HEK293 (cell line): Measurements from ENCODE around the gene DYRK4.

Source experiments
- ATF2 ChIP-seq: fragments of 450-650 bp; formaldehyde crosslinking; IDR thresholded peaks from 2 replicates; pipeline ENCODE4 v1.5.1; 2016; ENCODE audit warnings: missing biosample characterization, missing genetic modification characterization, low read depth
- MZF1 ChIP-seq: fragments of 450-650 bp; formaldehyde crosslinking; IDR thresholded peaks from 2 replicates; pipeline ENCODE4 v1.5.1; 2017; ENCODE audit warnings: missing biosample characterization, missing genetic modification characterization, borderline replicate concordance
- OVOL3 ChIP-seq: fragments of 450-650 bp; formaldehyde crosslinking; IDR thresholded peaks from 2 replicates; pipeline ENCODE4 v1.5.1; 2016; ENCODE audit warnings: missing biosample characterization, missing genetic modification characterization
- PRDM6 ChIP-seq: fragments of 450-650 bp; formaldehyde crosslinking; IDR thresholded peaks from 2 replicates; pipeline ENCODE4 v1.5.1; 2017; ENCODE audit warnings: missing biosample characterization, missing genetic modification characterization
- REST ChIP-seq: fragments of 450-650 bp; formaldehyde crosslinking; IDR thresholded peaks from 2 replicates; pipeline ENCODE4 v1.5.1; 2016; ENCODE audit warnings: missing biosample characterization, missing genetic modification characterization
- SP7 ChIP-seq: fragments of 450-650 bp; formaldehyde crosslinking; IDR thresholded peaks from 2 replicates; pipeline ENCODE4 v1.5.1; 2016; ENCODE audit warnings: missing biosample characterization, missing genetic modification characterization
- ZBTB21 ChIP-seq: fragments of 450-650 bp; formaldehyde crosslinking; IDR thresholded peaks from 2 replicates; pipeline ENCODE4 v1.5.1; 2017; ENCODE audit warnings: missing biosample characterization, missing genetic modification characterization
- ZIC2 ChIP-seq: fragments of 450-650 bp; formaldehyde crosslinking; IDR thresholded peaks from 2 replicates; pipeline ENCODE4 v1.5.1; 2016; ENCODE audit warnings: missing biosample characterization, missing genetic modification characterization
- ZNF114 ChIP-seq: fragments of 450-650 bp; formaldehyde crosslinking; IDR thresholded peaks from 2 replicates; pipeline ENCODE4 v1.5.0; 2017; ENCODE audit warnings: missing biosample characterization, missing genetic modification characterization
- ZNF121 ChIP-seq: fragments of 450-650 bp; formaldehyde crosslinking; IDR thresholded peaks from 2 replicates; pipeline ENCODE4 v1.5.1; 2016; ENCODE audit warnings: missing biosample characterization, missing genetic modification characterization
- ZNF169 ChIP-seq: fragments of 450-650 bp; formaldehyde crosslinking; IDR thresholded peaks from 2 replicates; pipeline ENCODE4 v1.5.1; 2016; ENCODE audit warnings: missing biosample characterization, missing genetic modification characterization
- ZNF175 ChIP-seq: fragments of 450-650 bp; formaldehyde crosslinking; IDR thresholded peaks from 2 replicates; pipeline ENCODE4 v1.5.1; 2016; ENCODE audit warnings: missing biosample characterization, missing genetic modification characterization
- ZNF18 ChIP-seq: fragments of 450-650 bp; formaldehyde crosslinking; IDR thresholded peaks from 2 replicates; pipeline ENCODE4 v1.5.1; 2016; ENCODE audit warnings: missing biosample characterization, missing genetic modification characterization
- ZNF2 ChIP-seq: fragments of 450-650 bp; formaldehyde crosslinking; IDR thresholded peaks from 2 replicates; pipeline ENCODE4 v1.5.1; 2016; ENCODE audit warnings: missing biosample characterization, missing genetic modification characterization
- ZNF248 ChIP-seq: fragments of 450-650 bp; formaldehyde crosslinking; IDR thresholded peaks from 2 replicates; pipeline ENCODE4 v1.5.1; 2017; ENCODE audit warnings: missing biosample characterization, missing genetic modification characterization
- ZNF473 ChIP-seq: fragments of 450-650 bp; formaldehyde crosslinking; IDR thresholded peaks from 2 replicates; pipeline ENCODE4 v1.5.1; 2017; ENCODE audit warnings: missing biosample characterization, missing genetic modification characterization
- ZNF48 ChIP-seq: fragments of 450-650 bp; formaldehyde crosslinking; IDR thresholded peaks from 2 replicates; pipeline ENCODE4 v1.5.1; 2016; ENCODE audit warnings: missing biosample characterization, missing genetic modification characterization
- ZNF521 ChIP-seq: fragments of 450-650 bp; formaldehyde crosslinking; IDR thresholded peaks from 2 replicates; pipeline ENCODE4 v1.5.1; 2017; ENCODE audit warnings: missing biosample characterization, mild to moderate bottlenecking, missing genetic modification characterization
- ZNF555 ChIP-seq: fragments of 450-650 bp; formaldehyde crosslinking; conservative IDR thresholded peaks from 2 replicates; pipeline ENCODE4 v1.5.1; 2017; ENCODE audit warnings: missing biosample characterization, mild to moderate bottlenecking, missing genetic modification characterization, inconsistent platforms
- ZNF558 ChIP-seq: fragments of 450-650 bp; formaldehyde crosslinking; IDR thresholded peaks from 2 replicates; pipeline ENCODE4 v1.5.1; 2016; ENCODE audit warnings: missing biosample characterization, missing genetic modification characterization
- ZNF560 ChIP-seq: fragments of 450-650 bp; formaldehyde crosslinking; IDR thresholded peaks from 2 replicates; pipeline ENCODE4 v1.5.1; 2017; ENCODE audit warnings: missing biosample characterization, missing genetic modification characterization, borderline replicate concordance
- ZNF600 ChIP-seq: fragments of 450-650 bp; formaldehyde crosslinking; IDR thresholded peaks from 2 replicates; pipeline ENCODE4 v1.5.1; 2016; ENCODE audit warnings: missing biosample characterization, missing genetic modification characterization
- ZNF623 ChIP-seq: fragments of 450-650 bp; formaldehyde crosslinking; IDR thresholded peaks from 2 replicates; pipeline ENCODE4 v1.5.1; 2016; ENCODE audit warnings: missing biosample characterization, missing genetic modification characterization
- ZNF654 ChIP-seq: fragments of 450-650 bp; formaldehyde crosslinking; IDR thresholded peaks from 2 replicates; pipeline ENCODE4 v1.5.1; 2016; ENCODE audit warnings: low read depth, missing biosample characterization, missing genetic modification characterization
- ZNF660 ChIP-seq: fragments of 450-650 bp; IDR thresholded peaks from 2 replicates; pipeline ENCODE4 v1.5.1; 2018; ENCODE audit warnings: missing biosample characterization, mild to moderate bottlenecking, missing genetic modification characterization
- ZNF707 ChIP-seq: fragments of 450-650 bp; formaldehyde crosslinking; IDR thresholded peaks from 2 replicates; pipeline ENCODE4 v1.5.1; 2016; ENCODE audit warnings: missing biosample characterization, missing genetic modification characterization
- ZNF768 ChIP-seq: fragments of 450-650 bp; formaldehyde crosslinking; IDR thresholded peaks from 2 replicates; pipeline ENCODE4 v1.5.1; 2018; ENCODE audit warnings: missing biosample characterization, mild to moderate bottlenecking, missing genetic modification characterization
- ZNF776 ChIP-seq: fragments of 450-650 bp; formaldehyde crosslinking; IDR thresholded peaks from 2 replicates; pipeline ENCODE4 v1.5.0; 2017; ENCODE audit warnings: missing biosample characterization, missing genetic modification characterization, borderline replicate concordance
- ZNF777 ChIP-seq: fragments of 450-650 bp; formaldehyde crosslinking; IDR thresholded peaks from 2 replicates; pipeline ENCODE4 v1.5.1; 2017; ENCODE audit warnings: missing biosample characterization, missing genetic modification characterization, borderline replicate concordance
- ZNF791 ChIP-seq: fragments of 450-650 bp; formaldehyde crosslinking; IDR thresholded peaks from 2 replicates; pipeline ENCODE4 v1.5.1; 2016; ENCODE audit warnings: missing biosample characterization, missing genetic modification characterization
- TF ChIP-seq, protein P1 (sequence below): fragments of 450-650 bp; formaldehyde crosslinking; IDR thresholded peaks from 2 replicates; pipeline ENCODE4 v1.5.1; 2016; ENCODE audit warnings: missing biosample characterization, missing genetic modification characterization

Gene DYRK4

DNA sequence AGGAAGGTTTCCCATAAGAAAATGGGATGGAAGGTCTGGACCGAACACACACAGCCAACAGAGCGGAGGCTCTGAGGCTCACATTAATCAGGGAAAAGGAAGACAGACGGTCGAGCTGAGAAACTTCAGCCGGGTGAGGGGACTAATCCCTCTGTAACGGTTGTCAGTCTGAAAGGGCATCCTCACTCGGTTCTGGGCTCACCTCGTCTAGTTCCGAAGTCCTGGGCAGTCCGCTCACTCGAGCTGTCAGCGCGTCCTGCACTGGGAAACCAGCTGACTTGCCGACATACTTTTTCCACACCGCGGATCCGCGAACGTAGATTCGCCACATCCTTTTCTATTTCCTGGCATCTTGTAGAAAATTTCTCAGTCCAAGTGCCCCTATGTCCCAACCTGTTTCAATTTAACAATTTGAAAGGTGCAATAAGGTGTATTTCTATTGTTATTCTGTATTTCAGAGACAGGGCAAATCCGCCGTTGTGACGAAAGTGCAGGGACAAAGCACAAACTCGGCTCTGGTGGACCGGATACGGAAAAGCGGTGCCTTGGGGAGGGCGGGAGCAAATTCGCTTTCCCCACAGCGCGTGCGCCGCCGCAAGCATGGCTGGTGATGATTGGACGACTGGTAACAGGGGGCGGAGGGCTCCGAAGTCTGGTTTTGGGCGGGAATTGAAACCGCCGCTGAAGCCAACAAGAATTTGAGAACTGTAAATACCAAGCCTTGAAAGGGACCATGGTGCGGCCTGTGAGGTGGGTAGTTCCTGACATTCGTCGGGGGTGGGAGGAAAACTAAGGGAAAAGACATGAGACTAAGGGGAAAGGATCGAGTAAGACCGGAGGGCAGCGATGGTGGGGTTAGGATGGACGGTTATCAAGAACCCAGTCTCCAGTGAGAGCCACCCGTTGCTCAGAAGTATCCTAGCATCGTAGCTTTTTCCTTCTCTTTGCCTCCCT, 23.5 kb upstream of the DYRK4 start, which contains the start of gene RAD51AP1 (continued):
- TF ChIP-seq ATF2 (no peak), ZNF623 (peak; percentile 22; the same call in 1 of the 2 replicates), REST (tag by site-specific recombination) (no peak; the same call in 1 of the 2 replicates), ZNF175 (no peak), ZNF560 (tag by site-specific recombination) (no peak), ZNF777 (tag by site-specific recombination) (no peak), PRDM6 (tag by site-specific recombination) (no peak), ZBTB21 (tag by site-specific recombination) (peak; percentile 63), ZNF473 (tag by site-specific recombination) (no peak), ZNF555 (tag by site-specific recombination) (no peak), ZNF791 (tag by site-specific recombination) (no peak), ZNF654 (no peak; the same call in 1 of the 2 replicates), ZNF768 (tag by site-specific recombination) (0 out of 2 replicates have a peak, but pooled peaks have one; percentile 7), ZNF2 (tag by site-specific recombination) (peak; percentile 78; the same call in 1 of the 2 replicates), ZNF707 (tag by site-specific recombination) (no peak), MZF1 (tag by site-specific recombination) (no peak), ZNF600 (tag by site-specific recombination) (peak; percentile 79), ZNF558 (no peak), ZNF114 (tag by site-specific recombination) (no peak), ZNF18 (tag by site-specific recombination) (no peak), ZNF776 (no peak), ZNF169 (tag by site-specific recombination) (no peak), ZNF48 (tag by site-specific recombination) (no peak), ZNF521 (tag by site-specific recombination) (no peak), ZNF248 (tag by site-specific recombination) (no peak), OVOL3 (tag by site-specific recombination) (peak; percentile 99), ZIC2 (tag by site-specific recombination) (no peak), ZNF660 (tag by site-specific recombination) (peak; percentile 25; the same call in 1 of the 2 replicates), ZNF121 (no peak), SP7 (tag by site-specific recombination) (peak; percentile 86)
- TF ChIP-seq, protein P1, sequence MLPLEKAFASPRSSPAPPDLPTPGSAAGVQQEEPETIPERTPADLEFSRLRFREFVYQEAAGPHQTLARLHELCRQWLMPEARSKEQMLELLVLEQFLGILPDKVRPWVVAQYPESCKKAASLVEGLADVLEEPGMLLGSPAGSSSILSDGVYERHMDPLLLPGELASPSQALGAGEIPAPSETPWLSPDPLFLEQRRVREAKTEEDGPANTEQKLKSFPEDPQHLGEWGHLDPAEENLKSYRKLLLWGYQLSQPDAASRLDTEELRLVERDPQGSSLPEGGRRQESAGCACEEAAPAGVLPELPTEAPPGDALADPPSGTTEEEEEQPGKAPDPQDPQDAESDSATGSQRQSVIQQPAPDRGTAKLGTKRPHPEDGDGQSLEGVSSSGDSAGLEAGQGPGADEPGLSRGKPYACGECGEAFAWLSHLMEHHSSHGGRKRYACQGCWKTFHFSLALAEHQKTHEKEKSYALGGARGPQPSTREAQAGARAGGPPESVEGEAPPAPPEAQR (tag by site-specific recombination), result no peak
